Activated CD8-positive, alpha-beta memory T cell treated with anti-CD3 and anti-CD28 coated beads, Interleukin-2, amount 10 ng/mL, durations not matched to agents 7 days and 5 days (primary cell): Measurements from ENCODE around the gene DDX4. TPM values are rescaled to one million over a fixed set of nuclear protein-coding genes. Genes with fewer than 3 reads are reported as not detected.
A peak's percentile ranks its signal among the peaks of the same experiment; 100 is the strongest.
"Not testable (repeated sequence)": the region's sequence is repeated elsewhere in the genome, so short reads cannot be mapped to it uniquely, and the experiment has no call there.

Experiments
- ATAC-seq: fragments of 150-1000 bp; cut with Tn5 transposase; one replicate; pipeline ENCODE4 v1.10.0; 2021; ENCODE audit warnings: moderate library complexity
- CTCF ChIA-PET: fragments of 350-600 bp; sonication (Branson Sonifier 250); formaldehyde crosslinking; loops from one replicate; lab custom pipeline; 2021; ENCODE audit warnings: antibody characterized with exemption; lab: Charles Lee
- DNase-seq: peaks from one replicate; pipeline ENCODE4 v3.0.0-alpha.2; 2020
- H3K27ac Mint-ChIP-seq: one replicate; pipeline ENCODE4 v1.8.0; 2021; ENCODE audit warnings: mild to moderate bottlenecking, mixed read lengths
- H3K27me3 Mint-ChIP-seq: one replicate; pipeline ENCODE4 v1.8.0; 2021; ENCODE audit warnings: mixed read lengths
- H3K36me3 Mint-ChIP-seq: one replicate; pipeline ENCODE4 v1.8.0; 2021; ENCODE audit warnings: mild to moderate bottlenecking, mixed read lengths
- H3K4me1 Mint-ChIP-seq: one replicate; pipeline ENCODE4 v1.8.0; 2021; ENCODE audit warnings: mixed read lengths
- H3K4me3 Mint-ChIP-seq: one replicate; pipeline ENCODE4 v1.8.0; 2021; ENCODE audit warnings: mild to moderate bottlenecking, moderate library complexity, mixed read lengths
- H3K9me3 Mint-ChIP-seq: one replicate; pipeline ENCODE4 v1.8.0; 2022; ENCODE audit warnings: low read depth, mixed read lengths
- total RNA-seq, 2 experiments: library from RNA; stranded (reverse); gene quantifications; one replicate each; pipeline ENCODE4 v1.2.3, GENCODE V29; 2021

Gene DDX4
- total RNA-seq, 2 experiments from 2014 or later, result 0.12 to 0.29 TPM

GRCh38 chr5:55815939-55816338 lies 78.1 kb downstream of the DDX4 start:
- H3K27ac Mint-ChIP-seq, H3K4me1 Mint-ChIP-seq, ATAC-seq, H3K9me3 Mint-ChIP-seq, DNase-seq, H3K4me3 Mint-ChIP-seq, H3K36me3 Mint-ChIP-seq, CTCF ChIA-PET: not testable (repeated sequence)
- H3K27me3 Mint-ChIP-seq, result peaks cover 47% of the 10 kb centered on the region

DNA sequence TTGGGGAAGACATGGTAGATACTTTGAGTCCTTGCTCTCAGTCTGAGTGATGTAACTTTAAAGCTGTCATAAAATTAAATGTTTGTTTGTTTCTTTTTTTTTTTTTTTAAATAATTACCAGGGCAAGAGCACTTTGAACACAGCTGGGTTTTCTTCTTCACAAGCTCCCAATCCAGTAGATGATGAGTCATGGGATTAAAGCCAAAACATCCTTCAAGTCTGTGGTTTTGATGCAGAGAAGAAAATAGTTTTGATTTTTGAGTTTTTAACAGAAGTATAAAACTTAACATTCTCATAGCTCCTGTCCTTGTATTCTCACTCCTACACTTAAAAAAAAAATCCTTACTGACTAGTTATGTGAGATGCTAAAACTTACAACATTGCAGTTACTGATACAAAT lies 78.5 kb downstream of the DDX4 start:
- Mint-ChIP-seq H3K27me3 (peaks cover 50% of the 10 kb centered on the region), H3K4me3 (no peak overlapping the region), H3K4me1 (peaks cover under 1% of the 10 kb centered on the region), H3K9me3 (no peaks in the 10 kb centered on the region), H3K27ac (no peak overlapping the region), H3K36me3 (no peaks in the 10 kb centered on the region)
- no peak for DNase-seq
- CTCF ChIA-PET, result no interaction called here
- no peak for ATAC-seq

DNA sequence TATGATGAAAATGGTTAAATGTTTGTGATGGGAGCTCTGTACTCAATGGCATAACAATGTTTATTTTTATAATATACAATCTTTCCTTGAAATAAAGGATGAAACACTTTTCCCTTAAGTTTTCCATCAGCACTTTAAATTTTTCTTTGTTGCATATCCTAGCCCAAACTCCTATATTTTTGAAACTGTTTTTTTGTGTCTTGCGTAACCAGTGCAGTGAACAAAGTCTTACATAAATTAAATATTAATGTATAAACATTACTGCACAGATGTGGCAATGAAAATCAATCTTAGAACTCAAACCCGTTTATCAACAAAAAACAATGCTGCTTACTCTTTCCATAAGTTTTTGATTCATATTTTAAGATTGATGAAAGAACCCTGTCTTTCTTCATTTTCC lies 79.2 kb downstream of the DDX4 start:
- H3K4me3 Mint-ChIP-seq, result no peak overlapping the region
- peaks cover 4% of the 10 kb centered on the region for H3K4me1 Mint-ChIP-seq
- ATAC-seq (no peak), DNase-seq (no peak)
- CTCF ChIA-PET, result no interaction called here
- no peak overlapping the region for H3K27ac Mint-ChIP-seq
- H3K36me3 Mint-ChIP-seq, result no peaks in the 10 kb centered on the region
- no peaks in the 10 kb centered on the region for H3K9me3 Mint-ChIP-seq
- H3K27me3 Mint-ChIP-seq, result peaks cover 55% of the 10 kb centered on the region

DNA sequence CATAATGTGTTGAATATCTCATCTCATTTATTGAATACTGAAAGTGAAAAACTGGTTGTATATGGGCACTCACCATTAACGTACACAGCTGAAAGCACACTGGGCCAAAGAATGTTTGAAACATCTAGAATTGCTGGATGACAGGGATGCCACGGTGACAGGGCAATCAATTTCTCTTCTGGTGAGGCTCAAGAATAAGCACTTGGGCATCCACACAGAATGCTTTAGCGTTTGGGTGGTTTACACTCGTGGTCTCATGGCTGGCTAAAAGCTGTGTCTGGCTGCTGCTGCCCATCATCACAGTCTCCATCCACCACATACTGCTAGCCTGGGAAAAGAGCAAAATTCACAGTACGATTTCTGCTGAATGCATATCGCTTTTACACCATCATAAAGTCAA lies 82.6 kb downstream of the DDX4 start:
- DNase-seq (no peak), ATAC-seq (no peak)
- CTCF ChIA-PET, result no interaction called here

GRCh38 chr5:55821731-55822512 lies 84.1 kb downstream of the DDX4 start:
- peaks cover 71% of the 10 kb centered on the region for H3K27me3 Mint-ChIP-seq
- H3K36me3 Mint-ChIP-seq, result no peaks in the 10 kb centered on the region
- peaks cover 4% of the 10 kb centered on the region for H3K4me1 Mint-ChIP-seq
- DNase-seq, result no peak
- peak; percentile 30 for ATAC-seq
- no peak overlapping the region for H3K27ac Mint-ChIP-seq
- CTCF ChIA-PET, result interaction anchor here (0.7 kb wide), 1 partner anchor 12 kb away, joined by 3 read pairs; no protein-coding TSS in a partner anchor
- peak overlapping the region; percentile 18 for H3K4me3 Mint-ChIP-seq
- H3K9me3 Mint-ChIP-seq, result no peaks in the 10 kb centered on the region

More for the DNA sequence above, 82.6 kb downstream of the DDX4 start:
- Mint-ChIP-seq H3K36me3 (no peaks in the 10 kb centered on the region), H3K27me3 (peaks cover 71% of the 10 kb centered on the region), H3K4me3 (no peak overlapping the region), H3K9me3 (no peaks in the 10 kb centered on the region), H3K4me1 (peaks cover 4% of the 10 kb centered on the region), H3K27ac (no peak overlapping the region)

- Mint-ChIP-seq H3K4me3 (no peak overlapping the region), H3K4me1 (peaks cover 4% of the 10 kb centered on the region), H3K9me3 (no peaks in the 10 kb centered on the region), H3K27me3 (peaks cover 78% of the 10 kb centered on the region), H3K27ac (no peak overlapping the region), H3K36me3 (no peaks in the 10 kb centered on the region)
- ATAC-seq (no peak), DNase-seq (no peak)
- CTCF ChIA-PET, result no interaction called here
These were observed 85.4 kb downstream of the DDX4 start for GRCh38 chr5:55823151-55823796.

- Mint-ChIP-seq H3K27me3 (peaks cover 39% of the 10 kb centered on the region), H3K9me3 (peaks cover 2% of the 10 kb centered on the region), H3K27ac (no peak overlapping the region), H3K4me1 (no peaks in the 10 kb centered on the region), H3K36me3 (no peaks in the 10 kb centered on the region), H3K4me3 (no peak overlapping the region)
- CTCF ChIA-PET, result no interaction called here
- DNase-seq (no peak), ATAC-seq (no peak)
These were observed 92.1 kb downstream of the DDX4 start for GRCh38 chr5:55829956-55830355.

- H3K9me3 Mint-ChIP-seq, result peaks cover 2% of the 10 kb centered on the region
- no peaks in the 10 kb centered on the region for H3K4me1 Mint-ChIP-seq
- ATAC-seq, result no peak
- CTCF ChIA-PET, result no interaction called here
- no peak for DNase-seq
- no peak overlapping the region for H3K4me3 Mint-ChIP-seq
- no peaks in the 10 kb centered on the region for H3K36me3 Mint-ChIP-seq
- no peak overlapping the region for H3K27ac Mint-ChIP-seq
- peaks cover 23% of the 10 kb centered on the region for H3K27me3 Mint-ChIP-seq
These were observed 94.6 kb downstream of the DDX4 start for GRCh38 chr5:55832446-55832845.

GRCh38 chr5:55836191-55836590 lies 98.3 kb downstream of the DDX4 start:
- Mint-ChIP-seq H3K9me3 (peaks cover 2% of the 10 kb centered on the region), H3K27ac (no peak overlapping the region), H3K4me3 (no peak overlapping the region), H3K36me3 (no peaks in the 10 kb centered on the region), H3K4me1 (no peaks in the 10 kb centered on the region), H3K27me3 (peaks cover 13% of the 10 kb centered on the region)
- DNase-seq (no peak), ATAC-seq (no peak)
- CTCF ChIA-PET, result no interaction called here

- no peak overlapping the region for H3K27ac Mint-ChIP-seq
- H3K9me3 Mint-ChIP-seq, result peaks cover 6% of the 10 kb centered on the region
- CTCF ChIA-PET, result no interaction called here
- ATAC-seq (no peak), DNase-seq (no peak)
- no peaks in the 10 kb centered on the region for H3K4me1 Mint-ChIP-seq
- peaks cover 2% of the 10 kb centered on the region for H3K36me3 Mint-ChIP-seq
- no peak overlapping the region for H3K4me3 Mint-ChIP-seq
- H3K27me3 Mint-ChIP-seq, result peaks cover 23% of the 10 kb centered on the region
These were observed 104.1 kb downstream of the DDX4 start for GRCh38 chr5:55841976-55842375.

DNA sequence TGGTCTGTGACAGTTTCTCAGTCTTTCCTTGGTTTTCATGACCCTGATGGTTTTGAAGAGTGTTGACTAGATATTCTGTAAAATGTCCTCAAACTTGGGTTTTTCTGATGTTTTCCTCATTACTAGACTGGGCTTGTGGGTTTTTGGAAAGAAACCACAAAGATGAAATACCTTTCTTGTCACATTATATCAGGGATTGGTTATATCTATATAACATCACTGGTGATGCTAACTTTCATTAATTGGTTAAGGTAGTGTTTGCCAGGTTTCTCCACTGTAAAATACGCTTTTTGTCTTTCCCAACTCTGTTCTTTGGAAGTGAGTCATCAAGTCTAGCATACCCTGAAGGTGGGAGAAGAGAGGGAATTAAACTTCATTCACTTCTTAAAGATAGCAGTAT lies 110.0 kb downstream of the DDX4 start:
- Mint-ChIP-seq H3K27ac (no peak overlapping the region), H3K9me3 (peaks cover 6% of the 10 kb centered on the region), H3K4me3 (no peak overlapping the region), H3K4me1 (peaks cover 18% of the 10 kb centered on the region), H3K27me3 (peaks cover 35% of the 10 kb centered on the region), H3K36me3 (peaks cover 2% of the 10 kb centered on the region)
- CTCF ChIA-PET, result interaction anchor here (1.0 kb wide), 1 partner anchor 10 kb away, joined by 3 read pairs; no protein-coding TSS in a partner anchor
- ATAC-seq (no peak), DNase-seq (no peak)

DNA sequence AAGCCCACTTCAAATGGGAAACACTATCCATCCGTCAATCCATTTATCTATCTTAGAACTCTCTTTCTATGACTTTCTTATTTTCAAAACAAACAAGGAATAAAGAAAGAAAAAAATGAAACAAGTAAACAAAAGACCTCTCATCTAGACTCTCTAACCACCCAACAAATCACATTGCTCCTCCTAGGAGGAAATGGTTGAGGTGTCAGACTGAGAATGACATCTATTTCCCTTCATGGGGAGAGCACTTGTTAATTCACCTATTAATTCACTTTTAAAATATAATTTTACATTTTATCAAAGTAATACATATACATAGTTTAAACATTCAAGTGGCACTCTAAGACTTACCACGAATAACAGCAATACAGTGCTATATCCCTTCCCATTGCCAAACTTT lies 110.9 kb downstream of the DDX4 start:
- H3K4me3 Mint-ChIP-seq, result no peak overlapping the region
- H3K9me3 Mint-ChIP-seq, result peaks cover 6% of the 10 kb centered on the region
- H3K27ac Mint-ChIP-seq, result no peak overlapping the region
- H3K36me3 Mint-ChIP-seq, result peaks cover 2% of the 10 kb centered on the region
- DNase-seq, result no peak
- H3K4me1 Mint-ChIP-seq, result peaks cover 20% of the 10 kb centered on the region
- no peak for ATAC-seq
- CTCF ChIA-PET, result no interaction called here
- peaks cover 39% of the 10 kb centered on the region for H3K27me3 Mint-ChIP-seq

GRCh38 chr5:55850839-55851674 lies 113.2 kb downstream of the DDX4 start, which contains the start of gene IL31RA:
IL31RA (plus strand) TSS chr5:55851357; CDS start chr5:55851571, 214 bp downstream.
- peaks cover 31% of the 10 kb centered on the region for H3K27me3 Mint-ChIP-seq
- ATAC-seq (no peak), DNase-seq (no peak)
- peaks cover 3% of the 10 kb centered on the region for H3K9me3 Mint-ChIP-seq
- H3K27ac Mint-ChIP-seq, result peak within 1 kb of the TSS; percentile 2
- no peak within 1 kb of the TSS for H3K4me3 Mint-ChIP-seq
- CTCF ChIA-PET, result no interaction called here
- H3K36me3 Mint-ChIP-seq, result no peaks in the 10 kb centered on the region
- H3K4me1 Mint-ChIP-seq, result peaks cover 29% of the 10 kb centered on the region
